Left ventricle myocardium inferior (tissue), 1 donor: Measurements from ENCODE around the gene CCDC88B. TPM values are rescaled to one million over a fixed set of nuclear protein-coding genes. Genes with fewer than 3 reads are reported as not detected.

Source experiments
- DNase-seq: peaks from one replicate; pipeline ENCODE4 v3.0.0-alpha.2; 2020
- H3K27ac ChIP-seq: fragments of 200-600 bp; replicated peaks from 2 replicates; pipeline ENCODE4 v1.8.0; 2021
- H3K27me3 ChIP-seq: fragments of 200-600 bp; 2 replicates; pipeline ENCODE4 v1.8.0; 2021; ENCODE audit warnings: low read depth
- H3K36me3 ChIP-seq: fragments of 200-600 bp; 2 replicates; pipeline ENCODE4 v1.8.0; 2021
- H3K4me1 ChIP-seq: fragments of 200-600 bp; 2 replicates; pipeline ENCODE4 v1.8.0; 2021
- H3K4me3 ChIP-seq: fragments of 200-600 bp; 2 replicates; pipeline ENCODE4 v1.8.0; 2021; ENCODE audit warnings: mild to moderate bottlenecking, moderate library complexity
- H3K9me3 ChIP-seq: fragments of 200-600 bp; replicated peaks from 2 replicates; pipeline ENCODE4 v1.8.0; 2021
- intact Hi-C: fragments of 100-400 bp; cut with micrococcal nuclease; formaldehyde crosslinking; loops from one replicate; pipeline ENCODE4 v1.11.0; 2022
- total RNA-seq: library from RNA; stranded (reverse); fragmentation: NEBNext Ultra II Directional; extraction: Animal tissue kit (Norgen Biotek cat#: 25700); gene quantifications from one replicate; pipeline ENCODE4 v1.2.1, GENCODE V29; 2021
- TF ChIP-seq, protein P1 (sequence below): fragments of 200-600 bp; IDR thresholded peaks from 2 replicates; pipeline ENCODE4 v1.8.0; 2021; ENCODE audit warnings: antibody characterized with exemption, mild to moderate bottlenecking, borderline replicate concordance
- donor health status: DM: no; HTN: yes; CAD: no; lungs with severe emphysema.

The CCDC88B gene
- total RNA-seq, 1 donor from 2014 or later = 7.5 TPM

DNA sequence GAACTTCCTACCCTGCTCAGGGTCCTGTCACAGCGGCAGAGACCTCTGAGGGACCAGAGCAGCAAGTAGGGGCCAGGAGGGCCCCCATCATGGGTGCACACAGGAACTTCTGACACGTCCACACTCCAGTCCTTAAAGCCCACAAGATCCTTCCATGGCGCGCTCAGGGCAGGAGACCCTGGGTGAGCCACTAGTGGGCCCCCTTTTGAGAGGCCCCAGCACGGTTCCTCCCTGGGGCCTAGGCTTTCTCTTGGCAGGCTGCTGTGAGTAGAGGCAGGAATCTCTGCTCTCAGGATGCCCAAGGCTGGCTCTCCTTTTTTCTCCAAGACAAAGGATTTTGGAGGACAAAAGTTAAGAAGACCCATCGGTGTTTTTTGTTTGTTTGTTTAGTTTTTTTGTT, 41.3 kb downstream of the CCDC88B start:
- TF ChIP-seq, protein P1, sequence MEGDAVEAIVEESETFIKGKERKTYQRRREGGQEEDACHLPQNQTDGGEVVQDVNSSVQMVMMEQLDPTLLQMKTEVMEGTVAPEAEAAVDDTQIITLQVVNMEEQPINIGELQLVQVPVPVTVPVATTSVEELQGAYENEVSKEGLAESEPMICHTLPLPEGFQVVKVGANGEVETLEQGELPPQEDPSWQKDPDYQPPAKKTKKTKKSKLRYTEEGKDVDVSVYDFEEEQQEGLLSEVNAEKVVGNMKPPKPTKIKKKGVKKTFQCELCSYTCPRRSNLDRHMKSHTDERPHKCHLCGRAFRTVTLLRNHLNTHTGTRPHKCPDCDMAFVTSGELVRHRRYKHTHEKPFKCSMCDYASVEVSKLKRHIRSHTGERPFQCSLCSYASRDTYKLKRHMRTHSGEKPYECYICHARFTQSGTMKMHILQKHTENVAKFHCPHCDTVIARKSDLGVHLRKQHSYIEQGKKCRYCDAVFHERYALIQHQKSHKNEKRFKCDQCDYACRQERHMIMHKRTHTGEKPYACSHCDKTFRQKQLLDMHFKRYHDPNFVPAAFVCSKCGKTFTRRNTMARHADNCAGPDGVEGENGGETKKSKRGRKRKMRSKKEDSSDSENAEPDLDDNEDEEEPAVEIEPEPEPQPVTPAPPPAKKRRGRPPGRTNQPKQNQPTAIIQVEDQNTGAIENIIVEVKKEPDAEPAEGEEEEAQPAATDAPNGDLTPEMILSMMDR = no peak

DNA sequence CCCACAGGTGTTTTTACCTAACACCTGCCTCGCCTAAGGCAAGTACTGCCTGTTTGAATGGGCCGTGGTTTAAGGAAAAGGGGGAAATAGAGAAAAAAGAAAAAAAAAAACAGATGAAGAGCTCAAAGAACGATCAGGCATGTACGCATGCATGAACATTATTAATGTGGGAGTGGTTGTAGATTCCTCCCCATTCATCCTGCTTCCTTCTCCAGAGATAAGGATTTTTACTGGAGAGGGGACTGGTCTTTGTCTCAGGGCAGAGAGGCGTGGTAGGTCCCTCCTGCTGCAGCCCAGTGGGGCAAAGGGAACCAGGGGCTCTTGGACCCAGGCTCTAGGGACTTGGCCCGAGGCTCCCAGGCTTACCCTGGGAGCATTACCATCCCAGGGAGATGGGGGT, 42.0 kb downstream of the CCDC88B start:
- intact Hi-C loops = no loop called here
- Histone ChIP-seq H3K9me3 (no peaks in the 10 kb centered on the region), H3K27me3 (peaks cover 18% of the 10 kb centered on the region), H3K4me3 (no peak overlapping the region), H3K27ac (no peak overlapping the region), H3K36me3 (no peaks in the 10 kb centered on the region), H3K4me1 (peaks cover 37% of the 10 kb centered on the region)
- TF ChIP-seq, protein P1 = no peak
- DNase-seq = no peak

More for the DNA sequence above, 41.3 kb downstream of the CCDC88B start:
- no peak overlapping the region for H3K4me3 ChIP-seq
- no peaks in the 10 kb centered on the region for H3K9me3 ChIP-seq
- H3K36me3 ChIP-seq = no peaks in the 10 kb centered on the region
- peaks cover 18% of the 10 kb centered on the region for H3K27me3 ChIP-seq
- H3K27ac ChIP-seq = no peak overlapping the region
- no peak for DNase-seq
- peaks cover 37% of the 10 kb centered on the region for H3K4me1 ChIP-seq
- intact Hi-C loops = no loop called here

DNA sequence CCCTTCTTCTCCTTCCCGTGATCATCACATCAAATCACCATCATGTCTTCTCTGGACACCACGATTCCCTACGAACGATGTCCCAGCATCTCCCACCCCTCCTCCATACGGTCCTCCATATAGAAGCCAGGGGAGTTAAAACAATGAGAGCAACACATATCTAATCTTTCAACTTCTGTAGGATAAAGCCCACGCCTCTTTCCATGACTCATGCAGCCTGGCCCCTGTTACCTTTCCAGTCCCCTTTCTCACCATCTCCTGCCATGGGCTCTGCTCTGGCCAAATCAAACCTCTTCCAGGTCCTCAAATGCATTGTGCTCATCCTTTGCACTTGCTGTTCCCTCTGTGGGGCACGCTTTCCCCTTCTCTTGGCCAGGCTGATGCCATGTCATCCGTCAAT, 42.6 kb downstream of the CCDC88B start:
- Histone ChIP-seq H3K36me3 (no peaks in the 10 kb centered on the region), H3K4me3 (no peak overlapping the region), H3K27ac (no peak overlapping the region), H3K4me1 (peaks cover 37% of the 10 kb centered on the region), H3K9me3 (no peaks in the 10 kb centered on the region), H3K27me3 (peaks cover 18% of the 10 kb centered on the region)
- intact Hi-C loops = no loop called here
- TF ChIP-seq, protein P1 = no peak
- no peak for DNase-seq

DNA sequence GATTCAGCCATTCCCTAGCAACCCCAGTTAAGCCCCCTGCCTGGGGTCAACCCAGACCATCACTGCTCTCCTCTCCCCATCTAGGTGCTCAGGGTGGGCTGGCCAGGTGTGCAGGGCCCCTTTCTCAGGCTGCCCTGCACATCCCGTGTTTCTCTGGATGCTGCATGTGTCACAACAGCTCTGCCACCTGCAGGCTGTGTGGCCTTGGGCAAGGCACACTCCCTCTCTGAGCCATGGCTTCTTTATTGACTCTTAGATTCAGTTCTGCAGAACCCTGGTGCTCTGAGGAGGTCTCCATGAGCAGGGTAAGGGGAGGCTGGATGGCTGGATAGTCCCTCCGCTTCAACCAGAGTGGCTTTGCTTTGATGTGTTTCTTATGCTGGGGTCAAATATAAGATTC, 43.6 kb downstream of the CCDC88B start:
- H3K9me3 ChIP-seq = no peaks in the 10 kb centered on the region
- intact Hi-C loops = no loop called here
- DNase-seq = no peak

DNA sequence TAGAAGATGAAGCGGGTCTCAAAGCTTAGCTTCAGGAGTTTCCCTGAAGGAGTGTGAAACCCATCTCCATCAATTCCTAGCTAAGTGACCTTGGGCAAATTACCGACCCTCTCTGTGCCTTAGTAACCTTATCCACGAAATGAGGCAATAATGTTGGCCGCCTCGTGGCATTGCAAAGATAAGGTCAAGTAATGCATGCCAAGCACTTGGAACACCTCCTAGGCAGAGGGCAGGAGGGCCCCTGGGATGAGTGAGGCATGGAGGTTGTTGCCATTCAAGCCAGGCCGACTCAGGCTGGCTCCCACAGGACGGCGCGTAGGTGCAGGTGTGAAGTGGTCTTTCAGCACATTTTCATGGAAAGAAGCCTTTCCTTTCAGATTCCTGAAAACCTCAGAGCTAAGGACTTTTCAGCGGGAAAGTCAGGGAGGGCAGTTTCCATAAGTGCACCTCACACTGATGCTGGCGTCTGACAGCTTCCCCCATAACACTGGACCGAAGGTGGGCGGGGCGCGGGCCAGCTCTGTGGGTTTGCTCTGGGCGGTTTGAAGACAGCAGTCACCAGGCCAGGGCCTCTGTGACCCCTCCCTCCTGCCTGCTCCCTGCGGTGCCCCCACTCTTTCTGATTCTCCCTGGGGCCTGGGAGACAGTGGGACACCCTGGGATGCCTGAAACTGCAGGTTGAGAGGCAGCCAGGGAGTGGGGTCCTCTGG, 44.2 kb downstream of the CCDC88B start:
- H3K9me3 ChIP-seq = no peaks in the 10 kb centered on the region
- H3K27me3 ChIP-seq = peaks cover 18% of the 10 kb centered on the region
- DNase-seq = no peak
- no peak overlapping the region for H3K27ac ChIP-seq
- intact Hi-C loops = no loop called here
- TF ChIP-seq, protein P1 = no peak
- H3K4me1 ChIP-seq = peaks cover 26% of the 10 kb centered on the region
- no peaks in the 10 kb centered on the region for H3K36me3 ChIP-seq
- H3K4me3 ChIP-seq = no peak overlapping the region

More for the DNA sequence above, 43.6 kb downstream of the CCDC88B start:
- Histone ChIP-seq H3K36me3 (no peaks in the 10 kb centered on the region), H3K27me3 (peaks cover 18% of the 10 kb centered on the region), H3K4me1 (peaks cover 32% of the 10 kb centered on the region), H3K27ac (no peak overlapping the region), H3K4me3 (no peak overlapping the region)
- TF ChIP-seq, protein P1 = no peak
